Fibroblast of the aortic adventitia (primary cell): Measurements from ENCODE around the gene ASGR2. TPM values are rescaled to one million over a fixed set of nuclear protein-coding genes. Genes with fewer than 3 reads are reported as not detected.

ENCODE experiments used
- DNase-seq: peaks from one replicate; pipeline ENCODE4 v3.0.0-alpha.2; 2010; ENCODE audit warnings: low read depth
- H3K4me3 ChIP-seq: 2 replicates; pipeline ENCODE4 v1.5.1; 2011; ENCODE audit warnings: low read depth, mild to moderate bottlenecking, control low read depth, low read length, moderate library complexity
- CTCF ChIP-seq: IDR thresholded peaks from 2 replicates; pipeline ENCODE4 v1.5.1; 2011; ENCODE audit warnings: mild to moderate bottlenecking, low read length, control low read depth, inconsistent platforms; ENCODE audit not compliant: insufficient read depth
- total RNA-seq: library from RNA; depleted of rRNA; stranded (reverse); fragments of >200 nt; gene quantifications from 2 replicates; pipeline ENCODE4 v1.2.3, GENCODE V29; 2012; ENCODE audit warnings: low replicate concordance

Gene ASGR2
- total RNA-seq, 1 donor = not detected

- TF ChIP-seq CTCF = no peak
- no peak overlapping the region for H3K4me3 ChIP-seq
- DNase-seq = no peak
These were observed 42.2 kb downstream of the ASGR2 start for GRCh38 chr17:7072406-7072805.

GRCh38 chr17:7070712-7071111 lies 43.9 kb downstream of the ASGR2 start:
- DNase-seq = no peak
- TF ChIP-seq CTCF = no peak

GRCh38 chr17:7068268-7068667 lies 46.4 kb downstream of the ASGR2 start:
- no peak for DNase-seq
- H3K4me3 ChIP-seq = no peak overlapping the region
- TF ChIP-seq CTCF = no peak

More at GRCh38 chr17:7070712-7071111, 43.9 kb downstream of the ASGR2 start:
- H3K4me3 ChIP-seq = no peak overlapping the region

GRCh38 chr17:7067198-7067597 lies 47.4 kb downstream of the ASGR2 start:
- H3K4me3 ChIP-seq = no peak overlapping the region
- TF ChIP-seq CTCF = no peak
- no peak for DNase-seq

- no peak for TF ChIP-seq CTCF
- no peak overlapping the region for H3K4me3 ChIP-seq
- DNase-seq = peak; percentile 41
These were observed 50.4 kb downstream of the ASGR2 start for GRCh38 chr17:7064261-7064660.

- TF ChIP-seq CTCF = no peak
- no peak overlapping the region for H3K4me3 ChIP-seq
- peak; percentile 28 for DNase-seq
These were observed 51.0 kb downstream of the ASGR2 start for GRCh38 chr17:7063518-7064094.
